Tibial nerve (tissue), 4 donors: ENCODE data around the gene ACTL10. TPM values are rescaled to one million over a fixed set of nuclear protein-coding genes. Genes with fewer than 3 reads are reported as not detected.

Experiments
- DNase-seq, 2 donors: peaks; one replicate each; pipeline ENCODE4 v3.0.0-alpha.2; 2019; ENCODE audit warnings: low spot score in 2 of 2
- H3K27ac ChIP-seq, 4 donors: fragments of 200-600 bp; sonication (generic) in 3 of 4; one replicate each; pipeline ENCODE4 v1.5.1; 2017 to 2019; ENCODE audit warnings: mild to moderate bottlenecking in 1 of 4
- H3K27me3 ChIP-seq, 2 donors: fragments of 200-600 bp; sonication (generic) in 1 of 2; one replicate each; pipeline versions ENCODE4 v1.5.1 to v1.6.0; 2017 to 2019
- H3K36me3 ChIP-seq, 3 donors: fragments of 200-600 bp; sonication (generic); one replicate each; pipeline ENCODE4 v1.5.1; 2018 to 2019
- H3K4me1 ChIP-seq, 4 donors: fragments of 200-600 bp; sonication (generic) in 3 of 4; one replicate each; pipeline ENCODE4 v1.5.1; 2017 to 2019
- H3K4me3 ChIP-seq, 4 donors: fragments of 200-600 bp; sonication (generic) in 3 of 4; one replicate each; pipeline ENCODE4 v1.5.1; 2017 to 2019; ENCODE audit warnings: mild to moderate bottlenecking in 1 of 4, moderate library complexity in 1 of 4
- H3K9me3 ChIP-seq, 4 donors: fragments of 200-600 bp; sonication (generic) in 3 of 4; one replicate each; pipeline ENCODE4 v1.5.1; 2017 to 2019
- CTCF ChIP-seq, 5 experiments: fragments of 200-600 bp in 3 of 5; fragments of 450-650 bp in 2 of 5; sonication (generic) in 3 of 5; IDR thresholded peaks; one replicate each; pipeline ENCODE4 v1.5.1; 2016 to 2019; ENCODE audit warnings: antibody characterized with exemption in 5 of 5, mild to moderate bottlenecking in 3 of 5, moderate library complexity in 2 of 5
- EP300 ChIP-seq, 2 donors: sonication (generic); formaldehyde crosslinking; IDR thresholded peaks; one replicate each; pipeline ENCODE4 v1.6.1; 2017; ENCODE audit warnings: antibody characterized with exemption in 2 of 2, mild to moderate bottlenecking in 1 of 2
- POLR2A ChIP-seq, 2 donors: fragments of 450-650 bp; IDR thresholded peaks; one replicate each; pipeline ENCODE4 v1.6.1; 2017; ENCODE audit warnings: antibody characterized with exemption in 2 of 2, mild to moderate bottlenecking in 2 of 2, moderate library complexity in 2 of 2
- WGBS, 2 donors: methylation state at CpG; one replicate each; pipeline ENCODE4 v1.1.5; 2018; 5-methylcytosine and 5-hydroxymethylcytosine counted together
- total RNA-seq, 4 donors: library from RNA; depleted of rRNA; stranded (reverse); fragments of >200 nt; gene quantifications; one replicate each; pipeline ENCODE4 v1.1.0, GENCODE V29; 2016

The ACTL10 gene
- total RNA-seq, 4 donors from 2014 or later = 1.1 to 4.3 (median 3.8) TPM

DNA sequence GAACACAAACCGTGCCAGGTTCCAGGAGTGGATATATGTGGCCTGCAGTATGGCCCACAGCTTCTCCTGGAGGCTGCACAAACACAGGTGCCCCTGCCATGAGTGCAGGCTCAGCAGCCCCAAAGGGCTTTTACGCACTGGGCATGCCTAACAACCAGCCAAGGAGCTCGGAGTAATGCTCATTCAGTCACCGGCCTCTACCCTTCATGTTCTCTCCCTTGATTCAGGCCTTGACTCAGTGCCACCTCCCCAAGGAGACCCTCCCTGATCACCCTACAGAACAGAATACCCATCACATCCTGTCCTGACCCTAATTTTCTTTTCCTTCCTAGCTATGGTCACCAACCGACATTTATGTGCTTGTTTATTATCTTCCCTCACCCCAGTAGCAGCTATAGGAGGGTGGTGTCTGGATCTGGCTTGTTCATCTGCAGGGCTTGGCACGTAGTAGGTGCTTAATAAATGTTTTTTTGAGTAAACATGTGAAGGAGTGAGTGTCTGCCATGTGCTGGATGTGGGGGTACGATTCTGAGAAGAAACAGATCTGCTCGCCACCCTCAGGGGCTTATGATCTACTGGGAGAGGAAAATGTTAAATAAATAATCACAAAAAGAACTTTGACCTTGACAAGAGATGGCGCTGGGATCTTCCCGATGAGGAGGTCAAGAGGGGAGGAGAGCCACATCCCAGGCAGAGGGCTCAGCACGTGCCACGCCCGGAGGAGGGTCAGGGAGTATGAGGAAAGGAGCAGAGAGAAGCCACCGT, 44.1 kb downstream of the ACTL10 start:
- no peaks in the 10 kb centered on the region for H3K9me3 ChIP-seq
- no peaks in the 10 kb centered on the region for H3K4me1 ChIP-seq
- peaks cover 0 to 91% (median 0%) of the 10 kb centered on the region in 3 donors for H3K36me3 ChIP-seq
- 67 to 71% methylated on average over 14 of the region's 14 CpGs for WGBS, 2 donors
- no peak for TF ChIP-seq POLR2A (IDR thresholded peaks at IDR 0.05)
- no peaks in the 10 kb centered on the region for H3K27me3 ChIP-seq
- no peak overlapping the region for H3K4me3 ChIP-seq
- no peak overlapping the region for H3K27ac ChIP-seq
- no peak for DNase-seq

DNA sequence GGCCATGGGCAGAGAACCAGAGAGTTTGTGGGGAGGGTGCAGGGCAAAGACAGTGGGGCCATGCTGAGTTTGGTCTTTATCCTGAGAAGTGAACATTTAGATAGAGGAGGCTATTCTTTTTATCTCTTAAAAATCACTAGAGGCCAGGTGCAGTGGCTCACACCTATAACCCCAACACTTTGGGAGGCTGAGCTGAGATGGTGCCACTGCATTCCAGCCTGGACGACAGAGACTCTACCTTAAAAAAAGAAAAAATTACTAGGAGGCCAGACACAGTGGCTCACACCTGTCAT, 44.6 kb downstream of the ACTL10 start:
- DNase-seq = no peak
- Histone ChIP-seq H3K4me3 (no peak overlapping the region), H3K9me3 (no peaks in the 10 kb centered on the region), H3K36me3 (peaks cover 0 to 85% (median 0%) of the 10 kb centered on the region in 3 donors), H3K27ac (no peak overlapping the region), H3K27me3 (no peaks in the 10 kb centered on the region), H3K4me1 (no peaks in the 10 kb centered on the region)
- WGBS, 2 donors = 63% methylated on average over 1 of the region's 1 CpG; no CpG with 5 or more reads in 1 of the 2 donors
- no peak for TF ChIP-seq EP300 (IDR thresholded peaks at IDR 0.05)

- H3K27ac ChIP-seq = no peak overlapping the region
- TF ChIP-seq EP300 (IDR thresholded peaks at IDR 0.05) = no peak
- TF ChIP-seq POLR2A (IDR thresholded peaks at IDR 0.05) = no peak
- TF ChIP-seq CTCF (IDR thresholded peaks at IDR 0.05) = no peak
- H3K36me3 ChIP-seq = peaks cover 0 to 60% (median 0%) of the 10 kb centered on the region in 3 donors
- H3K27me3 ChIP-seq = no peaks in the 10 kb centered on the region
- no peak overlapping the region for H3K4me3 ChIP-seq
- H3K4me1 ChIP-seq = peaks cover 0 to 3% (median under 1%) of the 10 kb centered on the region in 4 donors
- 89 to 96% methylated on average over 10 of the region's 10 CpGs for whole genome bisulfite sequencing, 2 donors
- no peaks in the 10 kb centered on the region for H3K9me3 ChIP-seq
- DNase-seq = no peak
These were observed 47.2 kb downstream of the ACTL10 start for GRCh38 chr20:33713865-33714367.

- Histone ChIP-seq H3K27ac (no peak overlapping the region), H3K27me3 (no peaks in the 10 kb centered on the region), H3K4me1 (peaks cover 3 to 16% (median 9%) of the 10 kb centered on the region in 4 donors), H3K9me3 (no peaks in the 10 kb centered on the region), H3K36me3 (peaks cover 0 to 39% (median 0%) of the 10 kb centered on the region in 3 donors), H3K4me3 (no peak overlapping the region)
- DNase-seq = no peak
- WGBS, 2 donors = 89 to 100% methylated on average over 2 of the region's 2 CpGs
- TF ChIP-seq CTCF (IDR thresholded peaks at IDR 0.05) = no peak
These were observed 49.8 kb downstream of the ACTL10 start for GRCh38 chr20:33716498-33716897.

Other genes starting within 250 kb of the ACTL10 start
- gene SNTA1, start 223.2 kb upstream of the ACTL10 start, total RNA-seq = 100 to 1,000 TPM in 2 of 4 donors, 10 to 100 TPM in 2; 44.1 to 120 (median 95.6) TPM
- gene CBFA2T2, start 176.8 kb upstream of the ACTL10 start, total RNA-seq = 10 to 100 TPM; 16.7 to 22.5 (median 19.1) TPM
- gene C20orf144, start 4.6 kb upstream of the ACTL10 start, total RNA-seq = not detected
- 100 to 1,000 TPM in 1 of 4 donors, 10 to 100 TPM in 3; 80.8 to 103 (median 91.5) TPM for gene NECAB3, start 7.5 kb downstream of the ACTL10 start, total RNA-seq
- gene E2F1, start 19.4 kb downstream of the ACTL10 start, total RNA-seq = 1 to 10 TPM; 1.3 to 4.2 (median 1.8) TPM
- 1 to 10 TPM; 5.1 to 9.6 (median 8.6) TPM for gene PXMP4, start 53.4 kb downstream of the ACTL10 start, total RNA-seq
- gene ZNF341, start 65.1 kb downstream of the ACTL10 start, total RNA-seq = 1 to 10 TPM; 1.7 to 4.8 (median 2.1) TPM
- 10 to 100 TPM; 72.0 to 93.1 (median 78.9) TPM for gene CHMP4B, start 144.4 kb downstream of the ACTL10 start, total RNA-seq